Lower lobe of right lung (tissue), 2 donors: Measurements from ENCODE around the gene CPNE7. TPM values are rescaled to one million over a fixed set of nuclear protein-coding genes. Genes with fewer than 3 reads are reported as not detected.

Source experiments
- ATAC-seq, 2 donors: fragments of 200-7000 bp; cut with Tn5 transposase; one replicate each; pipeline ENCODE4 v1.9.1; 2020 to 2022; ENCODE audit warnings: mild to moderate bottlenecking in 2 of 2, moderate library complexity in 2 of 2
- DNase-seq: peaks from one replicate; pipeline ENCODE4 v3.0.0-alpha.2; 2020
- H3K27ac ChIP-seq: fragments of 200-600 bp; one replicate; pipeline ENCODE4 v1.8.0; 2022
- H3K27me3 ChIP-seq: fragments of 200-600 bp; one replicate; pipeline ENCODE4 v1.8.0; 2022; ENCODE audit warnings: low read depth
- H3K36me3 ChIP-seq: fragments of 200-600 bp; one replicate; pipeline ENCODE4 v1.8.0; 2022; ENCODE audit warnings: mild to moderate bottlenecking
- H3K4me1 ChIP-seq: fragments of 200-600 bp; one replicate; pipeline ENCODE4 v1.8.0; 2022
- H3K4me3 ChIP-seq: fragments of 200-600 bp; one replicate; pipeline ENCODE4 v1.8.0; 2022; ENCODE audit warnings: mild to moderate bottlenecking
- H3K9me3 ChIP-seq: fragments of 200-600 bp; one replicate; pipeline ENCODE4 v1.8.0; 2022
- intact Hi-C: fragments of 100-400 bp; cut with DNase I; formaldehyde crosslinking; loops from one replicate; pipeline ENCODE4 v1.11.0; 2022
- total RNA-seq: library from RNA; stranded (reverse); fragmentation: NEBNext Ultra II Directional; extraction: Animal tissue kit (Norgen Biotek cat#: 25700); gene quantifications from one replicate; pipeline ENCODE4 v1.2.1, GENCODE V29; 2021
- TF ChIP-seq, protein P1 (sequence below): fragments of 200-600 bp; IDR thresholded peaks from one replicate; pipeline ENCODE4 v1.8.0; 2022; ENCODE audit warnings: antibody characterized with exemption, mild to moderate bottlenecking
- donor health status: DM: no; HTN: yes; CAD: no; lungs with severe emphysema.

Gene CPNE7
- total RNA-seq, 1 donor from 2014 or later = 0.35 TPM

DNA sequence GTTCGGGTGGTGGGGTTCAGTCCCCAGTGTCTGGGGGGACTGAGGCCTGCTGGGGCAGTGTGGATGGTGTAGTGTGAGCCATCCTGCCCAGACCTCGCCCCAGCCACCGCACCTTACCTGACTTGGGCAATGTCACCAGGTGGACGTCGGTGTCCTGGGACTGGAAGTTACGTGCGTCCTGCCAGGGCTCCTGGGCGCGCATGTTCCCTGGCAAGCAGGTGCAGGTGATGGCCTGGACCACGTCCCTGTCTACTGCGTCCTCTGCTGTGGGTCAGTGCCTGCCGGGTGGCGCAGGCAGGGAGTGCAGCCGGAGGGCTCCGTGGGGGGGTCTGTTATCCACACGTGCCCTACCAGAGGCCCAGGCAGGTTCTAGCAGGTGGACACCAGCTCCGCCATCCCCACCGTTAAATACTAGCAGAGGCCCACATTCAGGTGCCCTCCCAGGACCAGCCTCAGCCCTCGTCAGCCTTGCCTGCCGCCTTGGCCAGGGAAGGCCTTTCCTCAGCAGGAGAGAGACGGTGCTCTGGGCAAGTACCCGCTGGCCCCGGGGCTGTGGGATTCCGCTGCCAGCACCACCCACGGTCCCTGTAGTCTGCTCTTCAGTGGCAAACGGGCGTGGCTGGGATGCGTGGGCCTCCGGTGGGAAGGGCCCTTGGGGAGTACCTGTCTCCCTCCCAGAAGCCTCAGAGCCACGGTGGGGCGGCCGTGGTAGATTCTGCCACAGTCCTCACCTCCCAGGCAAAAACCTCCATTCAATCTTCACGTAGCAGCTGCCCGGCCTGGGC lies 29.8 kb downstream of the CPNE7 start:
- Histone ChIP-seq H3K4me1 (peaks cover 12% of the 10 kb centered on the region), H3K27ac (no peak overlapping the region), H3K4me3 (no peak overlapping the region), H3K27me3 (no peaks in the 10 kb centered on the region), H3K36me3 (no peaks in the 10 kb centered on the region), H3K9me3 (no peaks in the 10 kb centered on the region)
- no peak for DNase-seq
- intact Hi-C loops = no loop called here
- ATAC-seq = peak in 1 of 2 donors; percentile 4
- TF ChIP-seq, protein P1, sequence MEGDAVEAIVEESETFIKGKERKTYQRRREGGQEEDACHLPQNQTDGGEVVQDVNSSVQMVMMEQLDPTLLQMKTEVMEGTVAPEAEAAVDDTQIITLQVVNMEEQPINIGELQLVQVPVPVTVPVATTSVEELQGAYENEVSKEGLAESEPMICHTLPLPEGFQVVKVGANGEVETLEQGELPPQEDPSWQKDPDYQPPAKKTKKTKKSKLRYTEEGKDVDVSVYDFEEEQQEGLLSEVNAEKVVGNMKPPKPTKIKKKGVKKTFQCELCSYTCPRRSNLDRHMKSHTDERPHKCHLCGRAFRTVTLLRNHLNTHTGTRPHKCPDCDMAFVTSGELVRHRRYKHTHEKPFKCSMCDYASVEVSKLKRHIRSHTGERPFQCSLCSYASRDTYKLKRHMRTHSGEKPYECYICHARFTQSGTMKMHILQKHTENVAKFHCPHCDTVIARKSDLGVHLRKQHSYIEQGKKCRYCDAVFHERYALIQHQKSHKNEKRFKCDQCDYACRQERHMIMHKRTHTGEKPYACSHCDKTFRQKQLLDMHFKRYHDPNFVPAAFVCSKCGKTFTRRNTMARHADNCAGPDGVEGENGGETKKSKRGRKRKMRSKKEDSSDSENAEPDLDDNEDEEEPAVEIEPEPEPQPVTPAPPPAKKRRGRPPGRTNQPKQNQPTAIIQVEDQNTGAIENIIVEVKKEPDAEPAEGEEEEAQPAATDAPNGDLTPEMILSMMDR = no peak

DNA sequence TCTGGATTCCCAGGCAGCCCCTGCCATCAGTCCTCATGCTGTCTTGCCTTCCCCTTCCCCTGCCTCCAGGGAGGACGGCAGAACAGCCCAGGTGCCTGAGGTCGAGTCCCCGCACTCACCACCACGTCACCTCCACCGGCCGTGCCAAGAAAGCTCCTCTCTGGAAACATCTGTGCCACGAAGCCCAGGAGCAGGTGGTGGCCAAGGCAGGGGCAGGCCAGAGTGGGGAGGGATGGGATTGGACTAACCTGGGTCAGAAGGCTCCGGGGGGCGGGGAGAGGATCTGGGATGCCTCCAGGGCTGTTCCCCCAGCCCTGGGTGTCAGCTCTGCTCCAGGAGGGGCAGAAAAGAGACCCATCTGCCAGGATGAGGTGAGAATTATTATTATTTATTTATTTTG lies 30.4 kb downstream of the CPNE7 start:
- TF ChIP-seq, protein P1 = no peak
- Histone ChIP-seq H3K9me3 (no peaks in the 10 kb centered on the region), H3K4me1 (peaks cover 12% of the 10 kb centered on the region), H3K4me3 (no peak overlapping the region), H3K27me3 (no peaks in the 10 kb centered on the region), H3K27ac (no peak overlapping the region), H3K36me3 (no peaks in the 10 kb centered on the region)
- intact Hi-C loops = no loop called here
- ATAC-seq (no peak), DNase-seq (no peak)

DNA sequence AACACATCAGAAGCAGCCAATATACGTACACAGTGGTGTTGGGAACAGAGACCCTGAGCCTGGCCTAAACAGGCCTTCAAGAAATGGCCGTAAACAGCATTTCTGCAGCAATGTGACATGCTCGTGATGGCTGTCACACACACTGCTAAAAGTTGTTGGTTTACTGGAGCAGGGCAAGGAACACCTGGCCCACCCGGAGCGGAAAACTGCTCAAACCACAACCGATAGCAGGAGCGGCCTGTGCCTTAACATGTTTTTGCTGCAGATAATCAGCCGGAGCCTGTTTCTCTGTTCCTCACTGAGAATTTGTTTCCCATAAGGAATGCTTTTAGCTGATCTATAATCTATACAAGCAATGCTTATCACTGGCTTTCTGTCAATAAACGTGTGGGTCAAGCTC lies 31.9 kb downstream of the CPNE7 start:
- Histone ChIP-seq H3K4me3 (no peak overlapping the region), H3K4me1 (peaks cover 6% of the 10 kb centered on the region), H3K27ac (no peak overlapping the region), H3K27me3 (no peaks in the 10 kb centered on the region), H3K36me3 (no peaks in the 10 kb centered on the region), H3K9me3 (no peaks in the 10 kb centered on the region)
- TF ChIP-seq, protein P1 = no peak
- ATAC-seq (no peak), DNase-seq (no peak)
- intact Hi-C loops = no loop called here

DNA sequence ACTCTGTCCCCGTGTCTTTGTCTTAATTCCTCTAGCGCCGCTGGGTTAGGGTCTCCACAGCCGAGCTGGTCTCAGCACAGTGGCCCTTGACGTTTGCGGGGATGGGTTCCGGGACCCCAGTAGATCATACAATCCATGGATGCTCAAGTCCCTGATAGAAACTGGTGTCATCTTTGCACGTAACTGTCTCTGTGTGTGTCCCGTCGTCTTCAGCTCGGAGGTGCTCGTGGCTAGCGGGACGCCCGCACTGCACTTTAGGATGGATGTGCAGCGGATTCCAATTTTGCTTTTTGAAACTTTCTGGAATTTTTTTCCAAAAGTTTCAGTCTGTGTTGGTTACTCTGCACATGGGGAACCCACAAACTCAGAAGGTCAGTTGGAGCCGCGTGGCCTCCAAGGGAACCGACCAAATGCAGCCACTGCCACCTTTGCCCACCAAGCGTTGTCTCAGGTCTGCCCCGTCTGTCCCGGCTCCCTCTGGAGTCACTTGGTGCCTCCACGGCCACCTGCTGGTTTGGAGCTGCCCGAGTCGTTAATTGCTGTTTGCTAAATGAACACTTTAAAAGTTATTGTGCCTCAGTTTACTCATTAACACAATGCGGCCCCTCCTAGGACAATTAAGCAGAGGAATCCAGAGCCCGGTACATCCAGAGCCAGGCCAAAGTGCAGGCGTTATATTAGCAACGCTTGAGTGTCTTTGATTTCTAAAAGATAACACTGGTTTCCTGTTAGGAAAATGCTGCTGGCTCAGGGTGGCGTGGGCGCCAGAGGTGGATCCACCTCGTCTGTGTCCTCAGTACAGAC lies 32.6 kb downstream of the CPNE7 start:
- TF ChIP-seq, protein P1 = no peak
- H3K4me1 ChIP-seq = no peaks in the 10 kb centered on the region
- ATAC-seq (no peak), DNase-seq (no peak)
- no peak overlapping the region for H3K4me3 ChIP-seq
- intact Hi-C loops = no loop called here
- no peaks in the 10 kb centered on the region for H3K36me3 ChIP-seq
- H3K27me3 ChIP-seq = no peaks in the 10 kb centered on the region
- no peak overlapping the region for H3K27ac ChIP-seq
- H3K9me3 ChIP-seq = no peaks in the 10 kb centered on the region

DNA sequence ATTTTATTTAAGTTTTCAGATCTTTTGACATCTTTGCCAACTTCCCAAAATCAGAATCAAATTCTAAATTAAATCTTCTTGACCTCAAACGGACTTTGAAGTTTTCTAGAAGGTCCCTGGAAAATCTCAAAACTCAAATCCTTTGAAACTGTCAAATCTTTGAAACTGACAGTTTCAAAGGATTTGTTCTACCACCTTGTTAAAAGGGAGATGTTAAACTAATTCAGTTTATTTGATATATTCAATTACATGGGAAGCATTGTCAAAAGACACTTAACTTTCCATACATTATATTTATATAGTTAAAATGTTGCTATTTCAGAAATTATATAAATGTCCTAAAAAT lies 34.5 kb downstream of the CPNE7 start:
- TF ChIP-seq, protein P1 = no peak
- H3K4me3 ChIP-seq = no peak overlapping the region
- no peaks in the 10 kb centered on the region for H3K36me3 ChIP-seq
- DNase-seq (no peak), ATAC-seq (no peak)
- intact Hi-C loops = no loop called here
- H3K9me3 ChIP-seq = no peaks in the 10 kb centered on the region
- no peaks in the 10 kb centered on the region for H3K27me3 ChIP-seq
- no peaks in the 10 kb centered on the region for H3K4me1 ChIP-seq
- no peak overlapping the region for H3K27ac ChIP-seq
